ENCODE results near the gene TATDN2.

TATDN2 gene

DNA sequence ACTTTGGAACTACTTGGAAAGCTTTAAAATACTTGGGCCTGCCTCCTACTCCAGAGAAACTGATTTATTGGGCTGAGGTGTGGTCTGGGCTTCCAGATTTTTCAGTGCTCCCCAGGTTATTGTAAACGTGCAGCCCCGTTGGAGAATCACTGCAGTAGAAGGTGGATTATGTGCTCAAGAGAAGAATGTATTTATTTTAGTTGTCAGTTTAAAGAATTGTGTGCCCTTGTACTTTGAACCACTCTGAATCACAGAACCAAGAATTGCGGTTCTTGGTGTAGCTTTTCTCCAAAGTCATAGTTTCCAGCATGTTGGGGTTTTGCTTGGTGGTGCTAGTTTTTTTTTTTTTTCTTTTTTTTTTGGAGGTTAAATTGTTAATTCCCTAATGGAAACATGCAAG, 1.6 kb downstream of the TATDN2 start:
- Mint-ChIP-seq H3K36me3 (ENCODE audit: low read depth) (peaks cover 35% of the 10 kb centered on the region), H3K4me1 (peaks cover 30% of the 10 kb centered on the region), H3K27me3 (ENCODE audit: low read depth) (peaks cover 3% of the 10 kb centered on the region), H3K9me3 (peaks cover 2% of the 10 kb centered on the region), H3K4me3 (peak overlapping the region; percentile 91 to 98 (median 97)), H3K27ac (peak overlapping the region; percentile 37 to 66 (median 56))
- TF ChIP-seq, protein P1, sequence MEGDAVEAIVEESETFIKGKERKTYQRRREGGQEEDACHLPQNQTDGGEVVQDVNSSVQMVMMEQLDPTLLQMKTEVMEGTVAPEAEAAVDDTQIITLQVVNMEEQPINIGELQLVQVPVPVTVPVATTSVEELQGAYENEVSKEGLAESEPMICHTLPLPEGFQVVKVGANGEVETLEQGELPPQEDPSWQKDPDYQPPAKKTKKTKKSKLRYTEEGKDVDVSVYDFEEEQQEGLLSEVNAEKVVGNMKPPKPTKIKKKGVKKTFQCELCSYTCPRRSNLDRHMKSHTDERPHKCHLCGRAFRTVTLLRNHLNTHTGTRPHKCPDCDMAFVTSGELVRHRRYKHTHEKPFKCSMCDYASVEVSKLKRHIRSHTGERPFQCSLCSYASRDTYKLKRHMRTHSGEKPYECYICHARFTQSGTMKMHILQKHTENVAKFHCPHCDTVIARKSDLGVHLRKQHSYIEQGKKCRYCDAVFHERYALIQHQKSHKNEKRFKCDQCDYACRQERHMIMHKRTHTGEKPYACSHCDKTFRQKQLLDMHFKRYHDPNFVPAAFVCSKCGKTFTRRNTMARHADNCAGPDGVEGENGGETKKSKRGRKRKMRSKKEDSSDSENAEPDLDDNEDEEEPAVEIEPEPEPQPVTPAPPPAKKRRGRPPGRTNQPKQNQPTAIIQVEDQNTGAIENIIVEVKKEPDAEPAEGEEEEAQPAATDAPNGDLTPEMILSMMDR (IDR thresholded peaks at IDR 0.05; ENCODE audit: unreplicated experiment in 3 of 3): no peak

DNA sequence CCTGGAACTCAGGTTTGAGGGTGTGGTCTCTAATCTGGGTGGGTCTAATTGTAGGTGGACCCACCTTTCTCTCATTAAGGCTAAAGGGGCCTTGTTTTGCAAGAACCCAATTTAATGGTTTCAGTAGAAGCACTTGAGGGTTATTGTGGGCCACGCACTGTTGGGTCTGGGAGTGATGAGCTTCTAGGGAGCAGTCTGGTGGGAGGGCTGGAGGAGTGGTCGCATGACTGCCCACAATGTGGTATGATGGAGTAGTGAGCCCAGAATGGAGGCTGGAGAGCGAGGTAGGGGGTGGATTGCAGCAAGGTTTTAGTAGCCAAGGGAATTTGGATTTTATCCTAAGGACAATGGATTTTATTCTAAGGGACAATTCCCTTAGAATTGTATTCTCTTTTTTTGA, 2.7 kb downstream of the TATDN2 start:
- H3K9me3 Mint-ChIP-seq: peaks cover 2% of the 10 kb centered on the region
- TF ChIP-seq, protein P1 (IDR thresholded peaks at IDR 0.05; ENCODE audit: unreplicated experiment in 3 of 3): no peak
- H3K4me1 Mint-ChIP-seq: peaks cover 30% of the 10 kb centered on the region
- H3K27ac Mint-ChIP-seq: peak overlapping the region in 1 of 3 experiments; percentile 56
- H3K4me3 Mint-ChIP-seq: peak overlapping the region; percentile 91 to 98 (median 97)
- peaks cover 44% of the 10 kb centered on the region for H3K36me3 Mint-ChIP-seq (ENCODE audit: low read depth)
- peaks cover 3% of the 10 kb centered on the region for H3K27me3 Mint-ChIP-seq (ENCODE audit: low read depth)

DNA sequence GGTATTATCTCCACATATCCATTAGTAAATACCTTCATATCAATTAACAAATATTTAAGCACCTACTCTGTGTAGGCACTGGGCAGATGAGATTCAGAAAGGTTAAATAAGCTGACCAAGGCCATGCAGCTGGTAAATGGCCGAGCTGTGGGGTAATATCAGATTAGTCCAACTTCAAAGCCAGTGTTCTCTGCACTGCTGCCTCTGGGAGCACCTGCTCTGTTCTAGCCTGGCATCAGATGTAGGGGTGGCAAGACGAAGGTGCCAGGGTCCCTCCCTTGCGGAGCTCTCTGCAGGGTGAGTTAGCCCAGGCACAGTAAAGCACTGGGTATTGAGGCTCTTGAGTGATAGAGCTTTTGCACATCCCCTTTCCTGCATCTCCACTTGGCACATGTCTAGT, 5.5 kb downstream of the TATDN2 start:
- Mint-ChIP-seq H3K4me3 (no peak overlapping the region), H3K9me3 (no peaks in the 10 kb centered on the region), H3K36me3 (ENCODE audit: low read depth) (peaks cover 55% of the 10 kb centered on the region), H3K27ac (no peak overlapping the region), H3K27me3 (ENCODE audit: low read depth) (no peaks in the 10 kb centered on the region), H3K4me1 (peaks cover 23% of the 10 kb centered on the region)
- TF ChIP-seq, protein P1 (IDR thresholded peaks at IDR 0.05; ENCODE audit: unreplicated experiment in 3 of 3): no peak

DNA sequence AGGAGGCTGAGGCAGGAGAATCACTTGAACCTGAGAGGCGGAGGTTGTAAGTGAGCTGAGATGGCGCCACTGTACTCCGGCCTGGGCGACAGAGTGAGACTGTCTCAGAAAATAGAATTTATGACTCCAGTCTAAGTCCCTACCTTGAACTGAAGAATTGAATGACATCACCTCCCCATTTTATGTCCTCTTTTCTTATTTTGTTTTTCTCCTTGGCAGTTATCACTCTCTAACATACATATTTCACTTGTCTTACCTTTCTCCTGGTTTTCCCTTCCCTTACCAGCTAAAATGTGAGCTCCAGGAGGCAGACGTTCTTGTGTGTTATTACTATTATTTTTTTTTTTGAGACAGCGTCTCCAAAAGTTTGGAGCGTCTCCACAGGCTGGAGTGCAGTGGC, 7.6 kb downstream of the TATDN2 start:
- Mint-ChIP-seq H3K9me3 (no peaks in the 10 kb centered on the region), H3K4me3 (no peak overlapping the region), H3K27me3 (ENCODE audit: low read depth) (no peaks in the 10 kb centered on the region), H3K4me1 (peaks cover 4% of the 10 kb centered on the region), H3K27ac (no peak overlapping the region), H3K36me3 (ENCODE audit: low read depth) (peaks cover 65% of the 10 kb centered on the region)
- TF ChIP-seq, protein P1 (IDR thresholded peaks at IDR 0.05; ENCODE audit: unreplicated experiment in 3 of 3): no peak

DNA sequence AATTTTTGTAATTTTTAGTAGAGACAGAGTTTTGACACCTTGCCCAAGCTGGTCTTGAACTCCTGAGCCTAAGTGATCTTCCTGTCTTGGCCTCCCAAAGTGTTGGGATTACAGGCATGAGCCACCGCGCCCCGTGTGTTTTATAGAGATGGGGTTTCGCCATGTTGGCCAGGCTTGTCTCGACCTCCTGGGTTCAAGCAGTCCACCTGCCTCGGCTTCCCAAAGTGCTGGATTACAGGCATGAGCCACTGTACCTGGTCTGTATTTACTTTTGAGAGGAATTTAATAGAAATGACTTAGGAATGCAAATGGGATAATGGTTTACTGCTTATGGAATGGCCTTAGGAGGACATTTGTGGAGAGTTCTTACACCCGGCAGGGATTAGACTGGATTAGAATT, 10.8 kb downstream of the TATDN2 start:
- peaks cover 70% of the 10 kb centered on the region for H3K36me3 Mint-ChIP-seq (ENCODE audit: low read depth)
- no peaks in the 10 kb centered on the region for H3K27me3 Mint-ChIP-seq (ENCODE audit: low read depth)
- H3K27ac Mint-ChIP-seq: no peak overlapping the region
- H3K4me3 Mint-ChIP-seq: no peak overlapping the region
- peaks cover 19% of the 10 kb centered on the region for H3K4me1 Mint-ChIP-seq
- no peaks in the 10 kb centered on the region for H3K9me3 Mint-ChIP-seq
- TF ChIP-seq, protein P1 (IDR thresholded peaks at IDR 0.05; ENCODE audit: unreplicated experiment in 3 of 3): no peak

DNA sequence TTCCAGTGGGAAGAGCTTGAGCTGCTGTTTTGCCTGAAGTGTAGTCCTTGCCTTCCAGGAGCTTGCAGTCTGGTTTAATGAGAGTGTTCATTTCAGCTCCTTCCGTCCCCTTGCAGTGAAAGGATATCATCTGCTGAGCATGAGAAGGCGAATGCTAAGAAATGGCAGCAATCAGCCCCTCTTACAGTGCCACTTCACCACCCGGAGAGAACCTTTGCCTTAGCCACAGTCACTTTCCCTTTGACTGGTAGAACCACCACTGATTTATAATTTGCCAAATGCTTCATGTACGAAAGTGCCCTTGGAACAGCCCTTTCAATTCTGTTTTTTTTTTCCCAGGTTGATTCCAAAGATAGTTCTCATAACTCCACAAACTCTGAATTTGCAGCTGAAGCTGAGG, 11.5 kb downstream of the TATDN2 start:
- no peak overlapping the region for H3K4me3 Mint-ChIP-seq
- TF ChIP-seq, protein P1 (IDR thresholded peaks at IDR 0.05; ENCODE audit: unreplicated experiment in 3 of 3): no peak
- H3K4me1 Mint-ChIP-seq: peaks cover 22% of the 10 kb centered on the region
- no peaks in the 10 kb centered on the region for H3K27me3 Mint-ChIP-seq (ENCODE audit: low read depth)
- H3K27ac Mint-ChIP-seq: no peak overlapping the region
- peaks cover 66% of the 10 kb centered on the region for H3K36me3 Mint-ChIP-seq (ENCODE audit: low read depth)
- H3K9me3 Mint-ChIP-seq: no peaks in the 10 kb centered on the region

Measured in nephron (organoid).